Panc1 (cell line): ENCODE measurements around the gene C16orf90. TPM values are rescaled to one million over a fixed set of nuclear protein-coding genes. Genes with fewer than 3 reads are reported as not detected.

Experiments
- ATAC-seq: fragments of 200-7000 bp; cut with Tn5 transposase; 2 replicates; pipeline ENCODE4 v1.9.1; 2020; ENCODE audit warnings: mild to moderate bottlenecking, moderate library complexity
- BruUV-seq: library from RNA; stranded (reverse); fragments of 400-500 nt; replicated peaks from 2 replicates; lab custom pipeline; 2021; lab: Mats Ljungman, UMichigan
- CTCF ChIA-PET: fragments of 300-600 bp; sonication (Branson Sonifier 250); formaldehyde crosslinking; loops from one replicate; lab custom pipeline; 2022; ENCODE audit warnings: antibody characterized with exemption; lab: Charles Lee
- POLR2A ChIA-PET: fragments of 300-600 bp; sonication (Branson Sonifier 250); formaldehyde crosslinking; loops from one replicate; lab custom pipeline; 2022; ENCODE audit warnings: antibody characterized with exemption; lab: Charles Lee
- DNase-seq: peaks from one replicate; pipeline ENCODE4 v3.0.0-alpha.2; 2010; ENCODE audit warnings: low read depth, low spot score
- H3K27ac ChIP-seq: 2 replicates; pipeline ENCODE4 v1.5.1; 2011; ENCODE audit warnings: mild to moderate bottlenecking, low read length, inconsistent platforms
- H3K27me3 ChIP-seq: fragments of 200-500 bp; sonication (Bioruptor generic); 2 replicates; pipeline ENCODE4 v1.6.0; 2014; ENCODE audit warnings: low read length, inconsistent platforms; ENCODE audit not compliant: control insufficient read depth, insufficient read depth
- H3K36me3 ChIP-seq: fragments of 200-500 bp; sonication (Bioruptor generic); 2 replicates; pipeline ENCODE4 v1.5.1; 2014; ENCODE audit warnings: inconsistent platforms, mild to moderate bottlenecking, low read length, moderate library complexity; ENCODE audit not compliant: control insufficient read depth, insufficient read depth
- H3K4me1 ChIP-seq: 2 replicates; pipeline ENCODE4 v1.5.1; 2011; ENCODE audit warnings: inconsistent platforms, mild to moderate bottlenecking, low read length, moderate library complexity; ENCODE audit not compliant: control insufficient read depth, insufficient read depth
- H3K4me3 ChIP-seq, 2 experiments: 2 replicates each; pipeline ENCODE4 v1.5.1; 2011 to 2012; ENCODE audit warnings: low read depth in 2 of 2, low read length in 2 of 2, mild to moderate bottlenecking in 2 of 2, inconsistent platforms in 1 of 2, moderate library complexity in 1 of 2
- H3K9me3 ChIP-seq: fragments of 200-500 bp; sonication (Bioruptor generic); 2 replicates; pipeline ENCODE4 v1.5.1; 2014; ENCODE audit warnings: low read depth, mild to moderate bottlenecking, inconsistent platforms, low read length, moderate library complexity; ENCODE audit not compliant: control insufficient read depth, insufficient read depth
- POLR2AphosphoS5 ChIP-seq: IDR thresholded peaks from 2 replicates; pipeline ENCODE4 v1.6.1; 2012; ENCODE audit warnings: mild to moderate bottlenecking, low read depth, low read length, moderate library complexity
- SIN3A ChIP-seq: IDR thresholded peaks from 2 replicates; pipeline ENCODE4 v1.6.1; 2012; ENCODE audit warnings: low read depth, mild to moderate bottlenecking, low read length, moderate library complexity, borderline replicate concordance; ENCODE audit not compliant: insufficient read depth
- TCF7L2 ChIP-seq: IDR thresholded peaks from 2 replicates; pipeline ENCODE4 v1.6.1; 2011; ENCODE audit warnings: mild to moderate bottlenecking, low read depth, low read length, inconsistent platforms
- in situ Hi-C: cut with HindIII; loops from 2 replicates; pipeline ENCODE4 v1.10.0; 2016; ENCODE audit warnings: low sequenced_read_pairs, low pct_unique_long_range_greater_than_20kb
- intact Hi-C: fragments of 100-400 bp; cut with micrococcal nuclease; formaldehyde crosslinking; loops from one replicate; pipeline ENCODE4 v1.10.0; 2022; ENCODE audit not compliant: unreplicated experiment
- total RNA-seq: library from RNA; stranded (reverse); gene quantifications from one replicate; pipeline ENCODE4 v1.2.1, GENCODE V29; 2021; ENCODE audit not compliant: unreplicated experiment
- TF ChIP-seq, protein P1 (sequence below), 2 experiments: IDR thresholded peaks; 2 replicates each; pipeline ENCODE4 v1.6.1; 2011 to 2012; ENCODE audit warnings: low read depth in 2 of 2, control low read depth in 1 of 2, low read length in 1 of 2, mild to moderate bottlenecking in 1 of 2, moderate library complexity in 1 of 2; ENCODE audit not compliant: insufficient read depth in 1 of 2
- TF ChIP-seq, protein P2 (sequence below): fragments of 450-650 bp; IDR thresholded peaks from 2 replicates; pipeline ENCODE4 v1.5.1; 2017; ENCODE audit warnings: mild to moderate bottlenecking

The C16orf90 gene
- total RNA-seq, 1 experiment from 2014 or later = not detected

DNA sequence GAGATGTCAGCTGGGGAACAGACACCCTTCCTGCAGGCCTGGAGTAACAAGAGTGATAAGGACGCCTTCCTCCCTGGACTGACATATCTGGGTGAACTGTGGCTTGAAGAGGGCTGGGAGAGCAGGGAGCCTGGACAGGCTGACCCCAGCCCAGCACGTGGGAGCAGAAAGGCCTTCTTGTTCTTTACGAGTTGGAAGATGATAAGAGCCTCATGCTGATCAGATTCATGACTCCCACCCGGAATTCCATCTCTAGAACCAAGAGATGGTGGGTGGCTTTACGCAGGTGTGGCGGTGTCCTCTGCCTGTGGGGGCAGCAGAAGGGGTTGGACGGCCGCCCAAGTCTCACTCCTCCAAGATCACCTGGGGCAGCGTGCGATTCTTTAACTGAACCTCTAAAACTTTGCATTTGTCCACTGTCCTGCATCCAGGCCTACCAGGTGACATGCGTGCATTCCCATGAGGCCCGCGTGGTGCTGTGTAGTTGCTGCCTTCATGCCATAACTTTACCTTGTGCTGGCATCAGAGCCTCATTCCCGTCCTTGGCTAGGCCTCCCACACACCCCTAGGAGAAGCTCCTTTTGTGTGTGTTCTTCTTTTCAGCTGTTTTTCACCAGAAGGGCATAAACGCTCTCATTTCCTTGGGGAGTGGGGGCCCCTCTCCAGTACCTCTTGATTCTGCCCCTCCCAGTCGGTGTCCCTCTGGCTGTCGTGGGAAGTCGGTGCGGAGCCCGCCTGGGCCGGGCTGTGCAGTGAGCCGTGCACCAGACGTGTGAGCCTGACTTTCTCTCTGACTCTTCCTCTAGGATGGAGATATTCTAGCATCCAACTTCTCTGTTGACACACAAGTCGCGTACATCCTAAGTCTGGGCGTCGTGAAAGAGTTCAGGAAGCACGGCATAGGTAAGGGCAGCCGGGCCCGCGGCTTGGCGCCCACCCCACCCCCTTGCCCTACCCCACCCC, 13.3 kb downstream of the C16orf90 start:
- Histone ChIP-seq H3K27me3 (no peaks in the 10 kb centered on the region), H3K27ac (no peak overlapping the region), H3K36me3 (peaks cover 8% of the 10 kb centered on the region; the same call in 1 of the 2 replicates), H3K4me3 (no peak overlapping the region), H3K9me3 (no peaks in the 10 kb centered on the region), H3K4me1 (no peaks in the 10 kb centered on the region)
- intact Hi-C loops (no loop called here), in situ Hi-C loops (no loop called here)
- DNase-seq = no peak
- ChIA-PET POLR2A (no interaction called here), CTCF (no interaction called here)
- no peak for ATAC-seq
- TF ChIP-seq TCF7L2 (no peak), SIN3A (no peak), POLR2AphosphoS5 (no peak)
- TF ChIP-seq, protein P1, sequence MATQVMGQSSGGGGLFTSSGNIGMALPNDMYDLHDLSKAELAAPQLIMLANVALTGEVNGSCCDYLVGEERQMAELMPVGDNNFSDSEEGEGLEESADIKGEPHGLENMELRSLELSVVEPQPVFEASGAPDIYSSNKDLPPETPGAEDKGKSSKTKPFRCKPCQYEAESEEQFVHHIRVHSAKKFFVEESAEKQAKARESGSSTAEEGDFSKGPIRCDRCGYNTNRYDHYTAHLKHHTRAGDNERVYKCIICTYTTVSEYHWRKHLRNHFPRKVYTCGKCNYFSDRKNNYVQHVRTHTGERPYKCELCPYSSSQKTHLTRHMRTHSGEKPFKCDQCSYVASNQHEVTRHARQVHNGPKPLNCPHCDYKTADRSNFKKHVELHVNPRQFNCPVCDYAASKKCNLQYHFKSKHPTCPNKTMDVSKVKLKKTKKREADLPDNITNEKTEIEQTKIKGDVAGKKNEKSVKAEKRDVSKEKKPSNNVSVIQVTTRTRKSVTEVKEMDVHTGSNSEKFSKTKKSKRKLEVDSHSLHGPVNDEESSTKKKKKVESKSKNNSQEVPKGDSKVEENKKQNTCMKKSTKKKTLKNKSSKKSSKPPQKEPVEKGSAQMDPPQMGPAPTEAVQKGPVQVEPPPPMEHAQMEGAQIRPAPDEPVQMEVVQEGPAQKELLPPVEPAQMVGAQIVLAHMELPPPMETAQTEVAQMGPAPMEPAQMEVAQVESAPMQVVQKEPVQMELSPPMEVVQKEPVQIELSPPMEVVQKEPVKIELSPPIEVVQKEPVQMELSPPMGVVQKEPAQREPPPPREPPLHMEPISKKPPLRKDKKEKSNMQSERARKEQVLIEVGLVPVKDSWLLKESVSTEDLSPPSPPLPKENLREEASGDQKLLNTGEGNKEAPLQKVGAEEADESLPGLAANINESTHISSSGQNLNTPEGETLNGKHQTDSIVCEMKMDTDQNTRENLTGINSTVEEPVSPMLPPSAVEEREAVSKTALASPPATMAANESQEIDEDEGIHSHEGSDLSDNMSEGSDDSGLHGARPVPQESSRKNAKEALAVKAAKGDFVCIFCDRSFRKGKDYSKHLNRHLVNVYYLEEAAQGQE (IDR thresholded peaks at IDR 0.05; ENCODE audit: insufficient read depth in 1 of 2, low read depth in 2 of 2, low read length in 1 of 2) = no peak
- TF ChIP-seq, protein P2, sequence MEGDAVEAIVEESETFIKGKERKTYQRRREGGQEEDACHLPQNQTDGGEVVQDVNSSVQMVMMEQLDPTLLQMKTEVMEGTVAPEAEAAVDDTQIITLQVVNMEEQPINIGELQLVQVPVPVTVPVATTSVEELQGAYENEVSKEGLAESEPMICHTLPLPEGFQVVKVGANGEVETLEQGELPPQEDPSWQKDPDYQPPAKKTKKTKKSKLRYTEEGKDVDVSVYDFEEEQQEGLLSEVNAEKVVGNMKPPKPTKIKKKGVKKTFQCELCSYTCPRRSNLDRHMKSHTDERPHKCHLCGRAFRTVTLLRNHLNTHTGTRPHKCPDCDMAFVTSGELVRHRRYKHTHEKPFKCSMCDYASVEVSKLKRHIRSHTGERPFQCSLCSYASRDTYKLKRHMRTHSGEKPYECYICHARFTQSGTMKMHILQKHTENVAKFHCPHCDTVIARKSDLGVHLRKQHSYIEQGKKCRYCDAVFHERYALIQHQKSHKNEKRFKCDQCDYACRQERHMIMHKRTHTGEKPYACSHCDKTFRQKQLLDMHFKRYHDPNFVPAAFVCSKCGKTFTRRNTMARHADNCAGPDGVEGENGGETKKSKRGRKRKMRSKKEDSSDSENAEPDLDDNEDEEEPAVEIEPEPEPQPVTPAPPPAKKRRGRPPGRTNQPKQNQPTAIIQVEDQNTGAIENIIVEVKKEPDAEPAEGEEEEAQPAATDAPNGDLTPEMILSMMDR = no peak
- BruUV-seq = no TSS peak

DNA sequence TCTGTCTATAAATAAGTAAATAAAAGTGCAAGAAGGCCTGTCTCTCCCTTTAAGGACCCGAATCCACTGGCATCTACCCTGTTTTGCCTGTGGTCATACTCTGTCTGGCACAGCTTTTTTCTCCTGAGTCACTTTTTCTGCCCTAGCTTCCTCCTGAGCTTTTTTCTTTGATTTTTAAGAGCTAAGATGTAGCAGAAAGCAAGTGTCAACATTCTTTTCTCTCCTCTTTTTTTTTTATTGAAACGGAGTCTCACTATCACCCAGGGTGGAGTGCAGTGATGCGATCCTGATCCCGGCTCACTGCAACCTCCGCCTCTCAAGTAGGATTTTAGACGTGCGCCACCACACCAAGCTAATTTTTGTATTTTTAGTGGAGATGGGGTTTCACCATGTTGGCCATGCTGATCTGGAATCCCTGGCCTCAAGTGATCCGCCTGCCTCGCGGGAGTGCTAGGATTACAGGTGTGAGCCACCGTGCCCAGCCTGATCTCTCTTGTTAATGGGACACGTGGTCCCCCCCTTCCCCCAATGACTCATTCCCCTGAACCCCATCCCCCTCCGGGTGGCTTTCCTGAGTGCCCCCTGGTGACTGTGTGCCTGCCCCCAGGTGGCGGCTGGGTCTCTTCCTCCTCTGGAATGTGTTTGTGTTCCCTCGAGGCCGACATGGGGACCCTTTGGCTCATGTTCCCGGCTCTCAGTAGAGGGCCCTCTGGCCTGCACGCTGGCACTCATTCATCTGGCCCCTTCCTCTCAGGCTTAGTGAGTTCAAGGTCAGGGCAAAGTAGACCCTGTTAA, 14.2 kb downstream of the C16orf90 start:
- DNase-seq (no peak), ATAC-seq (no peak)
- H3K27me3 ChIP-seq = no peaks in the 10 kb centered on the region
- TF ChIP-seq, protein P1 (IDR thresholded peaks at IDR 0.05; ENCODE audit: insufficient read depth in 1 of 2, low read depth in 2 of 2, low read length in 1 of 2) = no peak
- TF ChIP-seq SIN3A (no peak), POLR2AphosphoS5 (no peak), TCF7L2 (no peak)
- TF ChIP-seq, protein P2 = no peak
- no peaks in the 10 kb centered on the region for H3K4me1 ChIP-seq
- POLR2A ChIA-PET = no interaction called here
- H3K4me3 ChIP-seq = no peak overlapping the region
- BruUV-seq = no TSS peak
- peaks cover 8% of the 10 kb centered on the region; the same call in 1 of the 2 replicates for H3K36me3 ChIP-seq
- H3K27ac ChIP-seq = no peak overlapping the region
- in situ Hi-C loops = no loop called here
- CTCF ChIA-PET = interaction anchor here (0.6 kb wide), 1 partner anchor 80 kb away, joined by 3 read pairs; no protein-coding TSS in a partner anchor
- H3K9me3 ChIP-seq = no peaks in the 10 kb centered on the region
- intact Hi-C loops = no loop called here
